Measurements from ENCODE around the gene SLC40A1.

GRCh38 chr2:189624648-189625355, 44.2 kb upstream of the SLC40A1 start:
- TF ChIP-seq POLR2AphosphoS5 (IDR thresholded peaks at IDR 0.05; ENCODE audit: insufficient read depth, low read depth, low read length) (no peak), CTCF (IDR thresholded peaks at IDR 0.05; ENCODE audit: extremely low read depth in 1 of 2, insufficient read depth in 1 of 2, low read depth in 1 of 2, low read length in 2 of 2) (no peak), EZH2 (IDR thresholded peaks at IDR 0.05; ENCODE audit: borderline replicate concordance, low read depth, low read length, severe bottlenecking) (no peak), POLR2A (IDR thresholded peaks at IDR 0.05; ENCODE audit: low read depth, low read length) (no peak), GATA2 (IDR thresholded peaks at IDR 0.05; ENCODE audit: insufficient read depth, insufficient read length, low read depth, low read length) (no peak), MYC (IDR thresholded peaks at IDR 0.05; ENCODE audit: low read depth, low read length) (no peak)
- TF ChIP-seq, protein P1, sequence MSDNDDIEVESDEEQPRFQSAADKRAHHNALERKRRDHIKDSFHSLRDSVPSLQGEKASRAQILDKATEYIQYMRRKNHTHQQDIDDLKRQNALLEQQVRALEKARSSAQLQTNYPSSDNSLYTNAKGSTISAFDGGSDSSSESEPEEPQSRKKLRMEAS (IDR thresholded peaks at IDR 0.05; ENCODE audit: insufficient read depth, insufficient read length), result no peak
